ENCODE measurements around the gene SYT1. TPM values are rescaled to one million over a fixed set of nuclear protein-coding genes. Genes with fewer than 3 reads are reported as not detected.

Gene SYT1
- total and polyA plus RNA-seq, 2 donors (not counting 1 experiment from before 2014, with no cell fraction given) = 0.60 to 1.3 TPM

DNA sequence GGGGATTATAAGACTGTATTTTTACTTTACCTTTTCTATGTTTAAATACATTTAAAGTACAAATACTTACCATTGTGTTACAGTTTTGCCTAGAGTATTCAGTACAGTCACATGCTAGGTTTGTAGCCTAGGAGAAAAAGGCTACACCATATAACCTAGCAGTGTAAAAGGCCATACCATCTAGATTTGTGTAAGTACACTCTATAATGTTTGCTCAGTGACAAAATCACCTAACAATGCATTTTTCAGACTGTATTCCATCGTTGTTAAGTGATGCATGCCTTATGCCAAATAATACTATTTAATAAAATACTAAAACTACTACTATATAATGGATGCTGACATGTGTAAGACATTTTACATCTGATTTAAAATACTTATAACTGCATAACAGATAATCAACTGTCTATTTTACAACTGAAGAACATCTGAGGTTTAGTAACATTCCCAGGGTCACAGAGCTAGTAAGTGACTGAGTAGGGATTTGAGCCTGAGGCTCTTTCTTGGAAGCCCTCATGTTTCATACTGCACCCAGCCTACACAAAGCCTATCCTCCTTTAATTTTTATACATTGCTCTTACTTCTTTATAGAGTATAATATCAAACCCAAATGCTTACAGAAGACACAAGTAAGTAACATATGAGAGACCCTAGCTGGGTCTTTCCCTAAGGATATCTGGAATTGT, 296.8 kb downstream of the SYT1 start:
- Histone ChIP-seq H3K36me3 (replicated peaks in 1 of 2; ENCODE audit: control extremely low read depth in 1 of 2, control insufficient read depth in 1 of 2, extremely low read depth in 1 of 2, insufficient read depth in 2 of 2, low read length in 1 of 2) (no peaks in the 10 kb centered on the region), H3K9me3 (ENCODE audit: control extremely low read depth in 1 of 3, control insufficient read depth in 2 of 3, insufficient read depth in 1 of 3, low read length in 2 of 3) (no peaks in the 10 kb centered on the region), H3K79me2 (ENCODE audit: control insufficient read depth, insufficient read depth, low read length) (no peaks in the 10 kb centered on the region), H3K4me3 (ENCODE audit: control extremely low read depth in 1 of 5, extremely low read depth in 1 of 5, insufficient read depth in 1 of 5, low read depth in 2 of 5, low read length in 4 of 5) (no peak overlapping the region), H4K20me1 (ENCODE audit: control insufficient read depth, insufficient read depth, low read length, poor library complexity, severe bottlenecking) (no peaks in the 10 kb centered on the region), H3K9ac (ENCODE audit: low read length) (no peak overlapping the region), H3K4me2 (replicated peaks; ENCODE audit: low read depth, low read length, poor library complexity, severe bottlenecking) (no peak overlapping the region), H3K4me1 (ENCODE audit: control insufficient read depth in 2 of 2, insufficient read depth in 2 of 2, low read length in 2 of 2) (no peaks in the 10 kb centered on the region), H3K27me3 (replicated peaks in 1 of 4; ENCODE audit: control extremely low read depth in 1 of 4, control insufficient read depth in 3 of 4, insufficient read depth in 4 of 4, low read length in 3 of 4) (no peaks in the 10 kb centered on the region), H2AFZ (ENCODE audit: insufficient read depth, low read depth, low read length, poor library complexity, severe bottlenecking) (no peak overlapping the region), H3K27ac (ENCODE audit: low read length in 2 of 2) (no peak overlapping the region)
- H3K27ac Mint-ChIP-seq = no peak overlapping the region
- H3K4me1 Mint-ChIP-seq = no peaks in the 10 kb centered on the region
- no peaks in the 10 kb centered on the region for H3K9me3 Mint-ChIP-seq (ENCODE audit: insufficient read depth)
- DNase-seq = no peak
- ATAC-seq (ENCODE audit: low read depth) = no peak
- WGBS (ENCODE audit: insufficient coverage) = no CpG with 5 or more reads among the region's 1 CpG
- intact Hi-C loops (cut with micrococcal nuclease) = no loop called here
- no peaks in the 10 kb centered on the region for H3K27me3 Mint-ChIP-seq
- POLR2A ChIA-PET = no interaction called here
- TF ChIP-seq, protein P1, sequence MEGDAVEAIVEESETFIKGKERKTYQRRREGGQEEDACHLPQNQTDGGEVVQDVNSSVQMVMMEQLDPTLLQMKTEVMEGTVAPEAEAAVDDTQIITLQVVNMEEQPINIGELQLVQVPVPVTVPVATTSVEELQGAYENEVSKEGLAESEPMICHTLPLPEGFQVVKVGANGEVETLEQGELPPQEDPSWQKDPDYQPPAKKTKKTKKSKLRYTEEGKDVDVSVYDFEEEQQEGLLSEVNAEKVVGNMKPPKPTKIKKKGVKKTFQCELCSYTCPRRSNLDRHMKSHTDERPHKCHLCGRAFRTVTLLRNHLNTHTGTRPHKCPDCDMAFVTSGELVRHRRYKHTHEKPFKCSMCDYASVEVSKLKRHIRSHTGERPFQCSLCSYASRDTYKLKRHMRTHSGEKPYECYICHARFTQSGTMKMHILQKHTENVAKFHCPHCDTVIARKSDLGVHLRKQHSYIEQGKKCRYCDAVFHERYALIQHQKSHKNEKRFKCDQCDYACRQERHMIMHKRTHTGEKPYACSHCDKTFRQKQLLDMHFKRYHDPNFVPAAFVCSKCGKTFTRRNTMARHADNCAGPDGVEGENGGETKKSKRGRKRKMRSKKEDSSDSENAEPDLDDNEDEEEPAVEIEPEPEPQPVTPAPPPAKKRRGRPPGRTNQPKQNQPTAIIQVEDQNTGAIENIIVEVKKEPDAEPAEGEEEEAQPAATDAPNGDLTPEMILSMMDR (IDR thresholded peaks at IDR 0.05) = no peak
- TF ChIP-seq EZH2 (IDR thresholded peaks at IDR 0.05; ENCODE audit: borderline replicate concordance, insufficient read depth, low read depth, low read length, poor library complexity, severe bottlenecking) = no peak
- CTCF ChIA-PET = no interaction called here
- no peak overlapping the region for H3K4me3 Mint-ChIP-seq

DNA sequence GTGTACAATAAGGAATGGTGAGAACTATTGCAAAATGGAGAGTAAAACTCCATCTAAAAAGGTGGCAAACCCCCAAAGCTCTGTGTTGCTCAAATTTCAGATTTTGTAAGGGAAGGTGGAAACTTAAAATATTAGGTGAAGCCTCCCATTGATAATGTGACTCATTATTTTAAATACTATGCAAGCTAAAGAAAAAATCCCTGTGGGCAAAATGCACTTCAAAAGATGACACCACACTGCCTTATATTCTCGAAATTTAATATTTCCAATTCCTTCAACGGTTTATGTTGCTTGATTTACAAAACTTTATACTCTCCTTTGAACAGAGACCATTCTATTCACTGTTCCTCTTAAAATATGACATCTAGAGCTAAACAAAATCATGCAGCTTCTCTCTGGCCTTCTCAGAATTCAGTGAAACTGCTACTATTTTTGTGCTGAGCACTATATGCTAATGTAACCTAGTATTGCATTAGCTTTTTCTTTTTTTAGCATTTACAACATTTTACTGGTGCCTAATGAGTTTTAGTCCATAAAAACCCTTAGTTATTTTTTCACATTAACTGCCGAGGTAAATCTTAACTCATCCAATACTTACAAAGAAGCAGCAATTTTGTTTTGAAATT, 297.7 kb downstream of the SYT1 start:
- Histone ChIP-seq H3K4me3 (ENCODE audit: control extremely low read depth in 1 of 5, extremely low read depth in 1 of 5, insufficient read depth in 1 of 5, low read depth in 2 of 5, low read length in 4 of 5) (no peak overlapping the region), H2AFZ (ENCODE audit: insufficient read depth, low read depth, low read length, poor library complexity, severe bottlenecking) (no peak overlapping the region), H3K27ac (ENCODE audit: low read length in 2 of 2) (no peak overlapping the region), H3K9me3 (ENCODE audit: control extremely low read depth in 1 of 3, control insufficient read depth in 2 of 3, insufficient read depth in 1 of 3, low read length in 2 of 3) (no peaks in the 10 kb centered on the region), H4K20me1 (ENCODE audit: control insufficient read depth, insufficient read depth, low read length, poor library complexity, severe bottlenecking) (no peaks in the 10 kb centered on the region), H3K4me2 (replicated peaks; ENCODE audit: low read depth, low read length, poor library complexity, severe bottlenecking) (no peak overlapping the region), H3K9ac (ENCODE audit: low read length) (no peak overlapping the region), H3K27me3 (replicated peaks in 1 of 4; ENCODE audit: control extremely low read depth in 1 of 4, control insufficient read depth in 3 of 4, insufficient read depth in 4 of 4, low read length in 3 of 4) (no peaks in the 10 kb centered on the region), H3K36me3 (replicated peaks in 1 of 2; ENCODE audit: control extremely low read depth in 1 of 2, control insufficient read depth in 1 of 2, extremely low read depth in 1 of 2, insufficient read depth in 2 of 2, low read length in 1 of 2) (no peaks in the 10 kb centered on the region), H3K4me1 (ENCODE audit: control insufficient read depth in 2 of 2, insufficient read depth in 2 of 2, low read length in 2 of 2) (no peaks in the 10 kb centered on the region), H3K79me2 (ENCODE audit: control insufficient read depth, insufficient read depth, low read length) (no peaks in the 10 kb centered on the region)
- ChIA-PET CTCF (no interaction called here), POLR2A (no interaction called here)
- H3K27ac Mint-ChIP-seq = no peak overlapping the region
- intact Hi-C loops (cut with micrococcal nuclease) = no loop called here
- no peak for DNase-seq
- no peaks in the 10 kb centered on the region for H3K4me1 Mint-ChIP-seq
- no peak for TF ChIP-seq EZH2 (IDR thresholded peaks at IDR 0.05; ENCODE audit: borderline replicate concordance, insufficient read depth, low read depth, low read length, poor library complexity, severe bottlenecking)
- TF ChIP-seq, protein P1 (IDR thresholded peaks at IDR 0.05) = no peak
- H3K4me3 Mint-ChIP-seq = no peak overlapping the region
- H3K27me3 Mint-ChIP-seq = no peaks in the 10 kb centered on the region
- no peak for ATAC-seq (ENCODE audit: low read depth)
- WGBS (ENCODE audit: insufficient coverage) = 79% methylated on average over 2 of the region's 3 CpGs
- no peaks in the 10 kb centered on the region for H3K9me3 Mint-ChIP-seq (ENCODE audit: insufficient read depth)

Data from B cell (primary cell).